Right lobe of liver (tissue), 6 donors: ENCODE results near the gene SPATS2. TPM values are rescaled to one million over a fixed set of nuclear protein-coding genes. Genes with fewer than 3 reads are reported as not detected.
A peak's percentile ranks its signal among the peaks of the same experiment; 100 is the strongest.
"Not testable (repeated sequence)": the region's sequence is repeated elsewhere in the genome, so short reads cannot be mapped to it uniquely, and the experiment has no call there.

Experiments
- ATAC-seq, 4 donors: fragments of 200-7000 bp; cut with Tn5 transposase; one replicate each; pipeline ENCODE4 v1.9.1; 2020; ENCODE audit warnings: mild to moderate bottlenecking in 4 of 4, moderate library complexity in 4 of 4
- DNase-seq, 3 donors: peaks; one replicate each; pipeline ENCODE4 v3.0.0-alpha.2; 2020
- H3K27ac ChIP-seq, 3 donors: fragments of 200-600 bp; one replicate each; pipeline ENCODE4 v1.8.0; 2022
- H3K27me3 ChIP-seq, 2 donors: fragments of 200-600 bp; one replicate each; pipeline ENCODE4 v1.8.0; 2022
- H3K36me3 ChIP-seq, 4 donors: fragments of 200-600 bp; sonication (generic) in 1 of 4; one replicate each; pipeline versions ENCODE4 v1.5.1 to v1.8.0; 2017 to 2022; ENCODE audit warnings: control low read depth in 1 of 4
- H3K4me1 ChIP-seq, 4 donors: fragments of 200-600 bp; sonication (generic) in 1 of 4; one replicate each; pipeline versions ENCODE4 v1.5.1 to v1.8.0; 2017 to 2022; ENCODE audit warnings: control low read depth in 1 of 4
- H3K4me3 ChIP-seq, 3 donors: fragments of 200-600 bp; one replicate each; pipeline ENCODE4 v1.8.0; 2022
- H3K9me3 ChIP-seq, 4 donors: fragments of 200-600 bp; sonication (generic) in 1 of 4; one replicate each; pipeline versions ENCODE4 v1.5.1 to v1.8.0; 2017 to 2022; ENCODE audit warnings: control low read depth in 1 of 4
- POLR2A ChIP-seq: fragments of 450-650 bp; IDR thresholded peaks from one replicate; pipeline ENCODE4 v1.6.1; 2017; ENCODE audit warnings: antibody characterized with exemption, mild to moderate bottlenecking
- WGBS: methylation state at CpG from one replicate; pipeline ENCODE4 v1.1.6; 2018; ENCODE audit warnings: low coverage, low lambda C conversion rate; ENCODE audit not compliant: insufficient coverage; ENCODE audit errors: missing lambda C conversion rate; 5-methylcytosine and 5-hydroxymethylcytosine counted together
- intact Hi-C, 2 donors: fragments of 100-400 bp; cut with DNase I; formaldehyde crosslinking; loops; one replicate each; pipeline versions ENCODE4 v1.11.2 to v1.14.1; 2022
- total RNA-seq, 6 experiments: library from RNA; depleted of rRNA in 2 of 6; stranded (reverse); fragments of >200 nt in 2 of 6; fragmentation: NEBNext Ultra II Directional in 3 of 6; extraction: Animal tissue kit (Norgen Biotek cat#: 25700) in 3 of 6; gene quantifications; one replicate each; pipeline versions ENCODE4 v1.1.0 to v1.2.4, GENCODE V29; 2016 to 2023
- TF ChIP-seq, protein P1 (sequence below), 4 donors: fragments of 200-600 bp in 3 of 4; fragments of 450-650 bp in 1 of 4; IDR thresholded peaks; one replicate each; pipeline versions ENCODE4 v1.5.1 to v1.8.0; 2016 to 2022; ENCODE audit warnings: antibody characterized with exemption in 4 of 4, mild to moderate bottlenecking in 2 of 4
- donor health status: DM: no; HTN: yes; CAD: no.
- donor health status: DM: no; HTN: no; CAD: no.
- donor health status: DM: no; HTN: no; CAD: no.
- donor health status: DM: no; HTN: yes; CAD: no.
- donor health status: DM: no; HTN: yes; CAD: no.

The SPATS2 gene
- total RNA-seq, 6 experiments from 2014 or later: 3.2 to 6.1 (median 4.4) TPM

DNA sequence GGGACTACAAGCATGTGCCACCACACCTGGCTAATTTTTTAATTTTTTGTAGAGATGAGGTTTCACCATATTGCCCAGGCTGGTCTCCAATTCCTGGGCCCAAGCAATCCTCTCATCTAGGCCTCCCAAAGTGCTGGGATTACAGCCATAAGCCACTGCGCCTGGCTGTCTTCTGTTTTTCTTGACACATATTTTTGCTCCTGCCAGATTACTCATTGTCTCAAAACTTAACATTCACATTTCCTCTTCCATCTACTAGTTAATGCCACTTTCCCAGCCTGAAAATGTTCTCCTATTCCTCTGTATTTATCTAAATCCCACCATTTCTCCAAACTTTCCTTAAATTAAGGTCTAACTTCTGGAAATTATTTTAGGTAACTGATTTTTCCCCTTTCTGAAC, 135.3 kb downstream of the SPATS2 start:
- ATAC-seq: no peak
- intact Hi-C loops: no loop called here
- WGBS: 100% methylated on average over 1 of the region's 1 CpG

DNA sequence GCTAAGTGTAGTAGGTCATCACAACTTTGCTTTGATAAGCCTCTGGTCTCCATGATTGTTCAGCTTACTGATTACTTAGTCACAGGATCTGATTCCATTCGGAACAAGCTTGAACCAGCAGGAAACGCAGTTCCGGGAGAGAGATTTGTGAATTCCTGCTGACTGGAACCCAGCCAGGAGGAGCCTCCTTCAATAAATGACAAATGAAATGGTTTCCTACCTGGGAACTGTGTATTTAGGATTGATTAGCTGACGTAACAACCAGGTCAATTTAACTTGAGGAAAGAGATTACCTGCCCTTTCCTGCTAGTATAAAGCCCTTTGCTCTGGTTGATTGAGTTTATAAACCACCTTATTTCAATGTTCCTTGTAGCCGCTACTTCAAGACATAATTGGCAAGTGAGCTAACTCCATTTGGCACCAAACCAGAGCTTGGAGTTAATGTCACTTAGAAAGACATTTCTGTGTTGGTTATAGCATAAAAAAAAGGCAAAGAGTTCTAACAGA, 136.5 kb downstream of the SPATS2 start:
- intact Hi-C loops: no loop called here
- no peaks in the 10 kb centered on the region for H3K27me3 ChIP-seq
- H3K9me3 ChIP-seq: no peaks in the 10 kb centered on the region
- no peak overlapping the region for H3K4me3 ChIP-seq
- H3K4me1 ChIP-seq: no peaks in the 10 kb centered on the region
- DNase-seq: no peak
- TF ChIP-seq, protein P1, sequence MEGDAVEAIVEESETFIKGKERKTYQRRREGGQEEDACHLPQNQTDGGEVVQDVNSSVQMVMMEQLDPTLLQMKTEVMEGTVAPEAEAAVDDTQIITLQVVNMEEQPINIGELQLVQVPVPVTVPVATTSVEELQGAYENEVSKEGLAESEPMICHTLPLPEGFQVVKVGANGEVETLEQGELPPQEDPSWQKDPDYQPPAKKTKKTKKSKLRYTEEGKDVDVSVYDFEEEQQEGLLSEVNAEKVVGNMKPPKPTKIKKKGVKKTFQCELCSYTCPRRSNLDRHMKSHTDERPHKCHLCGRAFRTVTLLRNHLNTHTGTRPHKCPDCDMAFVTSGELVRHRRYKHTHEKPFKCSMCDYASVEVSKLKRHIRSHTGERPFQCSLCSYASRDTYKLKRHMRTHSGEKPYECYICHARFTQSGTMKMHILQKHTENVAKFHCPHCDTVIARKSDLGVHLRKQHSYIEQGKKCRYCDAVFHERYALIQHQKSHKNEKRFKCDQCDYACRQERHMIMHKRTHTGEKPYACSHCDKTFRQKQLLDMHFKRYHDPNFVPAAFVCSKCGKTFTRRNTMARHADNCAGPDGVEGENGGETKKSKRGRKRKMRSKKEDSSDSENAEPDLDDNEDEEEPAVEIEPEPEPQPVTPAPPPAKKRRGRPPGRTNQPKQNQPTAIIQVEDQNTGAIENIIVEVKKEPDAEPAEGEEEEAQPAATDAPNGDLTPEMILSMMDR (IDR thresholded peaks at IDR 0.05): no peak
- TF ChIP-seq POLR2A: no peak
- ATAC-seq: peak; percentile 17 to 59 (median 48)
- no peak overlapping the region for H3K27ac ChIP-seq
- 52% methylated on average over 5 of the region's 5 CpGs for WGBS
- no peaks in the 10 kb centered on the region for H3K36me3 ChIP-seq

More for the DNA sequence above, 135.3 kb downstream of the SPATS2 start:
- DNase-seq: no peak
- H3K4me1 ChIP-seq: no peaks in the 10 kb centered on the region
- TF ChIP-seq POLR2A: no peak
- TF ChIP-seq, protein P1 (IDR thresholded peaks at IDR 0.05): no peak
- no peaks in the 10 kb centered on the region for H3K36me3 ChIP-seq
- H3K27me3 ChIP-seq: no peaks in the 10 kb centered on the region
- H3K4me3 ChIP-seq: no peak overlapping the region
- no peaks in the 10 kb centered on the region for H3K9me3 ChIP-seq
- no peak overlapping the region for H3K27ac ChIP-seq

DNA sequence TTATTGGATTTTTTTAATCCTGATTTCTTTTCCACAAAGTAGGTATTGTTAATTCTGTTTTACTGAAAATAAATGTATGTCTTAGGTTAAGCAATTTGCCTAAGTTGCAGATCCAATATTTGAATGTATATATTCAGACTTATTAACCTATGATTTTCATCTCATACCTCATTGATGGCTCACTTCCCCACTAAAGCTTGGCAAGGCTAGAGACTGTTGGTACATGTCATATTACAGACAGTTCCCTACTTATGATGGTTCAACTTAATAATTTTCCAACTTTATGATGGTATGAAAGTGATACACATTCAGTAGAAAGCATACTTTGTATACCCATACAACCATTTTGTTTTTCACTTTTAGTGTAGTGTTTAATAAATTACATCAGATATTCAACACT, 138.4 kb downstream of the SPATS2 start:
- Histone ChIP-seq H3K27me3 (no peaks in the 10 kb centered on the region), H3K4me3 (no peak overlapping the region), H3K9me3 (no peaks in the 10 kb centered on the region), H3K4me1 (no peaks in the 10 kb centered on the region), H3K27ac (no peak overlapping the region), H3K36me3 (no peaks in the 10 kb centered on the region)
- DNase-seq (no peak), ATAC-seq (no peak)
- TF ChIP-seq POLR2A: no peak
- TF ChIP-seq, protein P1 (IDR thresholded peaks at IDR 0.05): no peak
- intact Hi-C loops: no loop called here

DNA sequence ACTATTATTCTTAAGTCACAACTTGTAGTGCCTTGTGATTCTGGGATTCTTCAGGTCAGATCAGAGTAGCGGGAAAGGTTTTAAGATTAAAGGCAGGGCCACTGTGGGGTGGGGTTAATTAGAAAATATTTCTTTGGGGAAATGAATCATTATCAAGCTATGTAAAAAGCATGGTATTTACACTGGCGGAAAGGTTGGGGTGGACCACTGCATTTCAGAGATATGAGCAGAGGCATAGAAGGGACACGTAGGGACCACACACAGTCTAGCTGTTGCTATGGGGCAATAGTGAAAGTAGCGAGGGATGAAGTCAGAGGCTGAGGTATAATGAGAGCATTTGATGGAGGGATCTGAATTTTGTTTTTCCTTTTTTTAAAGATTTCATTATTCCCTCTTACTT, 139.9 kb downstream of the SPATS2 start:
- no peak overlapping the region for H3K4me3 ChIP-seq
- H3K36me3 ChIP-seq: no peaks in the 10 kb centered on the region
- no peaks in the 10 kb centered on the region for H3K4me1 ChIP-seq
- DNase-seq (no peak), ATAC-seq (no peak)
- H3K9me3 ChIP-seq: no peaks in the 10 kb centered on the region
- WGBS: 88% methylated on average over 4 of the region's 4 CpGs
- intact Hi-C loops: no loop called here
- no peaks in the 10 kb centered on the region for H3K27me3 ChIP-seq
- no peak overlapping the region for H3K27ac ChIP-seq
- no peak for TF ChIP-seq POLR2A
- TF ChIP-seq, protein P1 (IDR thresholded peaks at IDR 0.05): no peak

DNA sequence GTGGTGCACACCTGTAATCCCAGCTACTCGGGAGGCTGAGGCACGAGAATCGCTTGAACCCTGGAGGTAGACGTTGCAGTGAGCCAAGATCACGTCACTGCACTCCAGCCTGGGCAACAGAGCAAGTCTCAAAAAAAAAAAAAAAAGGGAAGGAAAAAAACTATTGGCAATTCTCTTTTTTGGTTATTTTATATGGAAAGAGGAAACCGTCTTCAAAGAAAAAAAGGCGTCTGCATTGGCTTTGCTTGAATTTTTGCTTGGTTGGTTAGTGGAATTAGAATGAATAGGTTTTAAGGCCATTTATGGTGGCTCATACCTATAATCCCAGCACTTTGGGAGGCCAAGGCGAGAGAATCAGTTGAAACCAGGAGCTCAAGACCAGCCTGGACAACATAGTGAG, 142.4 kb downstream of the SPATS2 start:
- not testable (repeated sequence) for H3K4me1 ChIP-seq, DNase-seq, H3K9me3 ChIP-seq, H3K4me3 ChIP-seq, H3K36me3 ChIP-seq, ATAC-seq, H3K27me3 ChIP-seq, H3K27ac ChIP-seq
- 83% methylated on average over 8 of the region's 8 CpGs for WGBS
- intact Hi-C loops: loop anchor here (10.0 kb wide), 3 partner anchors 145 to 175 kb away; partner anchors contain the start of genes C1QL4 (in 1 of the 2) and SPATS2 (in 1 of the 2)
